OCI-LY1 (cell line): ENCODE measurements around the gene MGST2.

Source experiments
- CTCF ChIP-seq: fragments of 200-600 bp; sonication (generic), shearing (Covaris generic); IDR thresholded peaks from 2 replicates; pipeline ENCODE4 v1.5.1; 2017; ENCODE audit warnings: mild to moderate bottlenecking, antibody characterized with exemption, low read length, moderate library complexity, mixed read lengths
- EZH2 ChIP-seq: fragments of 200-600 bp; sonication (generic), shearing (Covaris generic); IDR thresholded peaks from 2 replicates; pipeline ENCODE4 v1.8.0; 2017; ENCODE audit warnings: borderline replicate concordance, mixed run types, mild to moderate bottlenecking, antibody characterized with exemption, low read length, moderate library complexity, mixed read lengths

- TF ChIP-seq CTCF (no peak), EZH2 (no peak)
Observed at GRCh38 chr4:139686130-139686529, 20.5 kb downstream of the MGST2 start.
